GM13976 (cell line): ENCODE results near the gene KIF5B.
"Not testable (repeated sequence)": the region's sequence is repeated elsewhere in the genome, so short reads cannot be mapped to it uniquely, and the experiment has no call there.

Experiments used
- DNase-seq: peaks from one replicate; pipeline ENCODE4 v3.0.0; 2012; ENCODE audit warnings: low spot score
- in situ Hi-C: fragments of 300-500 bp; cut with MboI; formaldehyde crosslinking; loops from one replicate; pipeline ENCODE4 v1.12.0; 2022; ENCODE audit warnings: low sequenced_read_pairs, mixed read lengths, inconsistent platforms; ENCODE audit not compliant: unreplicated experiment
- TF ChIP-seq, protein P1 (sequence below): IDR thresholded peaks from 2 replicates; pipeline ENCODE4 v1.5.1; 2012; ENCODE audit warnings: borderline replicate concordance, mild to moderate bottlenecking; ENCODE audit not compliant: insufficient read depth; ENCODE audit errors: extremely low read depth, missing control alignments, control extremely low read depth

Gene KIF5B

DNA sequence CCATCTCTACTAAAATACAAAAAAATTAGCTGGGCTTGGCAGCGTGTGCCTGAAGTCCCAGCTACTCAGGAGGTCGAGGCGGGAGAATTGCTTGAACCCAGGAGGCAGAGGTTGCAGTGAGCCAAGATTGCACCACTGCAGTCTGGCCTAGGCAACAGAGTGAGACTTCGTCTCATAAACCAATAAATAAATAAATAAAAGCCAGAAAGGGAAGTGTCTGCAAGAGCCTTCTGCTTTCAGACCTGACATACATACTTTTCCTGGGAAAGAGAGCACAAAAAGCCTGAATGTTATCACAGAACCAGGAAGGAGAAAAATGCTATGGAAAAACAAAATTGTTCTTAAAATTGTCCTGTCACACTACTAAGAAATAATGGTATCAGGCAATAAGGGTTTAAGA is 4.1 kb upstream of the KIF5B start:
- in situ Hi-C loops = loop anchor here (25.0 kb wide), 1 partner anchor 302 kb away; no protein-coding TSS in a partner anchor
- DNase-seq = no peak
- TF ChIP-seq, protein P1, sequence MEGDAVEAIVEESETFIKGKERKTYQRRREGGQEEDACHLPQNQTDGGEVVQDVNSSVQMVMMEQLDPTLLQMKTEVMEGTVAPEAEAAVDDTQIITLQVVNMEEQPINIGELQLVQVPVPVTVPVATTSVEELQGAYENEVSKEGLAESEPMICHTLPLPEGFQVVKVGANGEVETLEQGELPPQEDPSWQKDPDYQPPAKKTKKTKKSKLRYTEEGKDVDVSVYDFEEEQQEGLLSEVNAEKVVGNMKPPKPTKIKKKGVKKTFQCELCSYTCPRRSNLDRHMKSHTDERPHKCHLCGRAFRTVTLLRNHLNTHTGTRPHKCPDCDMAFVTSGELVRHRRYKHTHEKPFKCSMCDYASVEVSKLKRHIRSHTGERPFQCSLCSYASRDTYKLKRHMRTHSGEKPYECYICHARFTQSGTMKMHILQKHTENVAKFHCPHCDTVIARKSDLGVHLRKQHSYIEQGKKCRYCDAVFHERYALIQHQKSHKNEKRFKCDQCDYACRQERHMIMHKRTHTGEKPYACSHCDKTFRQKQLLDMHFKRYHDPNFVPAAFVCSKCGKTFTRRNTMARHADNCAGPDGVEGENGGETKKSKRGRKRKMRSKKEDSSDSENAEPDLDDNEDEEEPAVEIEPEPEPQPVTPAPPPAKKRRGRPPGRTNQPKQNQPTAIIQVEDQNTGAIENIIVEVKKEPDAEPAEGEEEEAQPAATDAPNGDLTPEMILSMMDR = no peak

DNA sequence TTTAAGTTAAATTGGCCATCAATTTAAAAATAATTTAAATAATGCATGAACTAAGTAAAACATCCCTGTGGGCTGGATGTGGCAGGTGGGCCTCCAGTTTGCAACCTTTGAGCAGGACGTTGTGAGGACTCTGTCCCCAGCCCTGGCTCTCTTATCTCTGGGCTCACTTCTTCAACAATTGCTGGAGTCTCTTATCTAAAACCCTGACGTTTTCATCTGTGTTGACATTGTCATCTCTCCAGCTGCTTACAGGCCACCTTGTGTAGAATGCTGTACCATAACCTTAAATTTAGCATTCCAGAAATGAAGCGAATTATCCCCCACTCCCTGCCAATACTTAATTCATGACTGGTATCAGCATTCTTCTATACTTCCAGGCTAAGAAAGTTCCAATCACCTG is 3.2 kb upstream of the KIF5B start:
- TF ChIP-seq, protein P1 = no peak
- in situ Hi-C loops = loop anchor here (25.0 kb wide), 1 partner anchor 303 kb away; no protein-coding TSS in a partner anchor
- no peak for DNase-seq

DNA sequence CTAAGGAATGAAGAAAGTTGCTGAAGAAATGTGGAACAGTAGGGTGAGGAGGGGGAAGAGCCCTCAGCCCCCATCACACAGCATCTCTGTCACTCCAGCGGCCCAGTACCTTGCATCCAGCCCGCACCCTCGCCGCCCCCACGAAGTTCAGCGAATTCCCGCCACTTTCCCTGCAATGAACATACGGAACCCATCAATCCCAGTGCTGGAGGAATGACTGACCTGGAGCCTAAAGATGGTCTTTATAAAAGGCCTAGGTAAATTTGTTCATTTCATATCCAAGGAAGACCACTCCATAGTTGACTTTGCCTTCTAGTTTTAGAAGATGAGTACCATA is 779 bp upstream of the KIF5B start:
- in situ Hi-C loops = loop anchor here (25.0 kb wide), 1 partner anchor 305 kb away; no protein-coding TSS in a partner anchor
- no peak for DNase-seq
- TF ChIP-seq, protein P1 = no peak

DNA sequence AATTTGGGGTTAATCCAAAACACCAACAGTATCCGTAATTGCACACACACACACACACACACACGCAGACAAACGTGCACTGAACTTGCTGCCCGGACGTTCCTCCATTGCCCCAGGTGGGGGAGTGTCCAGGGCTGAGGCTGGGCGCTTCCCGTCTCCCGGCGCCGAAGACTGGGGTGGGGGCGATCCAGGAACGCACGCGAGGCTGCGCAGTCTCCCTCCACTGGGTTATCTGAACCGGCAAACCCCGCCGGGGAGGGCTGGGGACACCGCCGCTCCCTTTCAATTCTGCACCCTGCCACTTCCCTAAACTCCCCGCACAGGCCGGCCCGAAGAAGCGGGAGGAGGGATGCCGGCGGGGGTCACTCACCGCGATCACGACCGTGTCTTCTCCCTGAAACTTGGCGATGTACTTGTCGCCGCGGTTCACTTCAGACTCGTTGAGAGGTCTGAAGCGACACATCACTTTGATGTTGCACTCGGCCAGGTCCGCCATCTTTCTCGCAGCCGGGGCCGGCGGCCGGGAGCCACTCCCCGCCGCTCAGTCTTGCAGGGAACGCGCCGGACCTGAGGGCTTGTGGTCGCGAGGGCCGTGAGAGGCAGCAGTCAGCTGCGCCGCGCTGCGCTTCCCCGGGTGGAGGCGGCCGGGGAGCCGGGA is 618 bp downstream of the KIF5B start:
- DNase-seq = peak; percentile 77
- in situ Hi-C loops = loop anchor here (25.0 kb wide), 1 partner anchor 307 kb away; no protein-coding TSS in a partner anchor
- TF ChIP-seq, protein P1 = no peak

DNA sequence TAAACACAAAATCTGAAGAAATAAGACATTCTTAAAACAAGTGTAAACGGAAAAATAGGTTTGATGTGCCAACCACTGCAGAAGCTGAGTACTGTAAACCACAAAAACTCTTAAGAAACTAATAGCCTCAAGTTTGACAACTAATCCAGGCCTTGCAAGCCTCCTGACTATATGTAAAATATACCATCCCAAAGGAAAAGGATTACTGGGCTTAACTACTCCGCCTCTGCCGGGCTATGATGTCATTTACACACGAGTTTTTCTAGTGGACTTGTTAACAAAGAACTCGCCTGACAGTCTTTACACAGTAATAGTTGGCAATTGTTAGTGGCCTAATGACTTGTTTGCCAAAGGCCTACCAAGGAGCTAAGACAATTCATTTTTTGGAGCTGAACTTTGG is 2.1 kb downstream of the KIF5B start:
- DNase-seq = no peak
- TF ChIP-seq, protein P1 = no peak
- in situ Hi-C loops = loop anchor here (25.0 kb wide), 1 partner anchor 308 kb away; no protein-coding TSS in a partner anchor

DNA sequence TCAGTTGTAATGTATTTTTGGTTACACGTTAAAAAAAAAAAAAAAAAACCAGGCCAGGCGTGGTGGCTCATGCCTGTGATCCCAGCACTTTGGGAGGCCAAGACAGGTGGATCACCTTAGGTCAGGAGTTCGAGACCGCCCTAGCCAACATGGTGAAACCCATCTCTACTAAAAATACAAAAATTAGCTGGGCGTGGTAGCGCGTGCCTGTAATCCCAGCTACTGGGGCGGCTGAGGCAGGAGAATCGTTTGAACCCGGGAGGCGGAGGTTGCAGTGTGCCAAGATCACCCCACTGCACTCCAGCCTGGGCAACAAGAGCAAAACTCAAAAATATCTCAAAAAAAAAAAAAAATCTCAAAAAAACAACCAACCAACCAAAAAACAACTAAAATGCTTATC is 2.8 kb downstream of the KIF5B start:
- in situ Hi-C loops = loop anchor here (25.0 kb wide), 1 partner anchor 309 kb away; no protein-coding TSS in a partner anchor
- DNase-seq = not testable (repeated sequence)

DNA sequence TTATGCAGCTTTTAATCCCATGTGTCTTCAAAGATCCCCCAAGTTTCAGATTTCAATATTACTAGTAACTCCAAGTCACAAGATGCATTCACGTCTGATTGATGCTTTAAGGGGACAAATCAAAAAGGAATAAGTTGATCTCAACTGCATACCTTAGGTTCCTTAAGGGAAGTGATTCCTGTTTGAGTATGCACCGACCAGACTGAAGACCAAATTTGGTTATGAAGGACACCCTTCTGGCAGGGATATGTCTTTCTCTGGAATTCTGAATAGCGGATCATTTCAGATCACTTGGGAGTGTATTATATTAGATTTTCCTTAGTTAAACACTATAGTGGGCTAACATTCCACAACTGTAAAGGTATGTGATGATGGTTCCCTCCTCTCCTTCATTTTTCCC is 4.3 kb downstream of the KIF5B start:
- no peak for DNase-seq
- TF ChIP-seq, protein P1 = no peak
- in situ Hi-C loops = loop anchor here (25.0 kb wide), 1 partner anchor 310 kb away; no protein-coding TSS in a partner anchor
